IPS-15b (cell line): Measurements from ENCODE around the gene NID1.

Source experiments
- H3K27me3 ChIP-seq: one replicate; pipeline ENCODE4 v1.6.1; 2013; ENCODE audit warnings: low read length; ENCODE audit not compliant: control insufficient read depth, insufficient read depth
- H3K36me3 ChIP-seq: one replicate; pipeline ENCODE4 v1.6.1; 2013; ENCODE audit warnings: low read length; ENCODE audit not compliant: control insufficient read depth, insufficient read depth
- H3K4me1 ChIP-seq: one replicate; pipeline ENCODE4 v1.6.1; 2013; ENCODE audit warnings: mild to moderate bottlenecking, low read length; ENCODE audit not compliant: control insufficient read depth, insufficient read depth
- H3K4me3 ChIP-seq: one replicate; pipeline ENCODE4 v1.5.1; 2013; ENCODE audit warnings: low read depth, low read length
- H3K9ac ChIP-seq: one replicate; pipeline ENCODE4 v1.6.1; 2013; ENCODE audit warnings: low read depth, mild to moderate bottlenecking, low read length
- H3K9me3 ChIP-seq: one replicate; pipeline ENCODE4 v1.6.1; 2013; ENCODE audit warnings: mild to moderate bottlenecking, low read length; ENCODE audit not compliant: control insufficient read depth, insufficient read depth

NID1 gene

GRCh38 chr1:236073307-236073897 is 8.5 kb upstream of the NID1 start:
- Histone ChIP-seq H3K4me1 (no peaks in the 10 kb centered on the region), H3K9ac (no peak overlapping the region), H3K36me3 (no peaks in the 10 kb centered on the region), H3K9me3 (no peaks in the 10 kb centered on the region), H3K4me3 (no peak overlapping the region), H3K27me3 (no peaks in the 10 kb centered on the region)

GRCh38 chr1:236072001-236072400 is 7.1 kb upstream of the NID1 start:
- H3K27me3 ChIP-seq = peaks cover 6% of the 10 kb centered on the region
- H3K36me3 ChIP-seq = no peaks in the 10 kb centered on the region
- H3K4me1 ChIP-seq = no peaks in the 10 kb centered on the region
- H3K4me3 ChIP-seq = no peak overlapping the region
- H3K9ac ChIP-seq = no peak overlapping the region
- no peaks in the 10 kb centered on the region for H3K9me3 ChIP-seq

- Histone ChIP-seq H3K9me3 (no peaks in the 10 kb centered on the region), H3K4me1 (no peaks in the 10 kb centered on the region)
These were observed 5.9 kb upstream of the NID1 start for GRCh38 chr1:236070753-236071152.

GRCh38 chr1:236069796-236070195 is 4.9 kb upstream of the NID1 start:
- Histone ChIP-seq H3K4me1 (no peaks in the 10 kb centered on the region), H3K9me3 (no peaks in the 10 kb centered on the region), H3K4me3 (no peak overlapping the region), H3K36me3 (no peaks in the 10 kb centered on the region), H3K9ac (no peak overlapping the region), H3K27me3 (peaks cover 19% of the 10 kb centered on the region)

More at GRCh38 chr1:236070753-236071152, 5.9 kb upstream of the NID1 start:
- Histone ChIP-seq H3K27me3 (peaks cover 16% of the 10 kb centered on the region), H3K4me3 (no peak overlapping the region), H3K36me3 (no peaks in the 10 kb centered on the region), H3K9ac (no peak overlapping the region)

- Histone ChIP-seq H3K36me3 (no peaks in the 10 kb centered on the region), H3K27me3 (peaks cover 28% of the 10 kb centered on the region), H3K4me3 (no peak overlapping the region), H3K9ac (no peak overlapping the region), H3K9me3 (no peaks in the 10 kb centered on the region), H3K4me1 (no peaks in the 10 kb centered on the region)
These were observed 3.1 kb upstream of the NID1 start for GRCh38 chr1:236067854-236068454.

- Histone ChIP-seq H3K36me3 (no peaks in the 10 kb centered on the region), H3K4me3 (no peak overlapping the region), H3K9ac (no peak overlapping the region), H3K4me1 (no peaks in the 10 kb centered on the region), H3K9me3 (no peaks in the 10 kb centered on the region), H3K27me3 (peaks cover 28% of the 10 kb centered on the region)
These were observed 2.0 kb upstream of the NID1 start for GRCh38 chr1:236066828-236067386.

GRCh38 chr1:236066054-236066453 is 1.2 kb upstream of the NID1 start:
- no peaks in the 10 kb centered on the region for H3K36me3 ChIP-seq
- H3K4me1 ChIP-seq = no peaks in the 10 kb centered on the region
- peak overlapping the region; percentile 60 for H3K4me3 ChIP-seq
- no peak overlapping the region for H3K9ac ChIP-seq
- peaks cover 28% of the 10 kb centered on the region for H3K27me3 ChIP-seq
- H3K9me3 ChIP-seq = no peaks in the 10 kb centered on the region

GRCh38 chr1:236065509-236066005 is 667 bp upstream of the NID1 start:
- no peaks in the 10 kb centered on the region for H3K4me1 ChIP-seq
- H3K27me3 ChIP-seq = peaks cover 28% of the 10 kb centered on the region
- no peaks in the 10 kb centered on the region for H3K9me3 ChIP-seq
- H3K36me3 ChIP-seq = no peaks in the 10 kb centered on the region
- H3K9ac ChIP-seq = no peak overlapping the region
- H3K4me3 ChIP-seq = peak overlapping the region; percentile 60

GRCh38 chr1:236063919-236064673 is 794 bp downstream of the NID1 start:
- no peaks in the 10 kb centered on the region for H3K36me3 ChIP-seq
- peak overlapping the region; percentile 48 for H3K4me3 ChIP-seq
- H3K9me3 ChIP-seq = no peaks in the 10 kb centered on the region
- H3K4me1 ChIP-seq = no peaks in the 10 kb centered on the region
- H3K27me3 ChIP-seq = peaks cover 28% of the 10 kb centered on the region
- no peak overlapping the region for H3K9ac ChIP-seq

- Histone ChIP-seq H3K9ac (no peak overlapping the region), H3K4me3 (peak overlapping the region; percentile 48), H3K36me3 (no peaks in the 10 kb centered on the region), H3K27me3 (peaks cover 28% of the 10 kb centered on the region), H3K4me1 (no peaks in the 10 kb centered on the region), H3K9me3 (no peaks in the 10 kb centered on the region)
These were observed 1.4 kb downstream of the NID1 start for GRCh38 chr1:236063551-236063918.

- no peaks in the 10 kb centered on the region for H3K4me1 ChIP-seq
- no peaks in the 10 kb centered on the region for H3K36me3 ChIP-seq
- H3K9me3 ChIP-seq = no peaks in the 10 kb centered on the region
- no peak overlapping the region for H3K9ac ChIP-seq
- peaks cover 9% of the 10 kb centered on the region for H3K27me3 ChIP-seq
- H3K4me3 ChIP-seq = no peak overlapping the region
These were observed 4.6 kb downstream of the NID1 start for GRCh38 chr1:236060286-236060685.
